HG03039 (cell line): ENCODE measurements around the gene PDE7B.

Source experiments
- ATAC-seq: cut with Tn5 transposase; IDR thresholded peaks from one replicate; pipeline ENCODE4 v1.9.1; 2021; ENCODE audit warnings: mild to moderate bottlenecking, moderate library complexity; ENCODE audit not compliant: unreplicated experiment

PDE7B gene

GRCh38 chr6:136173519-136174507 is 322.3 kb downstream of the PDE7B start:
- no peak for ATAC-seq

GRCh38 chr6:136174510-136174909 is 323.0 kb downstream of the PDE7B start:
- no peak for ATAC-seq

GRCh38 chr6:136175873-136176272 is 324.4 kb downstream of the PDE7B start:
- no peak for ATAC-seq

DNA sequence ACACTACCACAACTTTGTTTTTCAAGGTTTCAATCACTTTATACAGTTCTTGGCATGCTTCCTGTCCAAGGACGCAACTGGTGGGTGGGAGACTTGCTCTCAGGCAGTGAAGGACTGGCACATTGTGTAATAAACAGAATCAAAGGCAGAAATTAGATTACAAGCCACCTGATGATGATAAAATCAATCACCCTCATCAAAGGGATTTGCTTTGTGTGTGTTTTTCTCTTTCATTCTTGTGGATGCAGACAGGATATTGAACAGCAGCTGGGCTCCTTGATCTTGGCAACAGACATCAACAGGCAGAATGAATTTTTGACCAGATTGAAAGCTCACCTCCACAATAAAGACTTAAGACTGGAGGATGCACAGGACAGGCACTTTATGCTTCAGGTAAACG is 327.2 kb downstream of the PDE7B start:
- no peak for ATAC-seq

GRCh38 chr6:136180704-136181511 is 329.4 kb downstream of the PDE7B start:
- no peak for ATAC-seq

- no peak for ATAC-seq
These were observed 330.0 kb downstream of the PDE7B start for GRCh38 chr6:136181512-136181833.

DNA sequence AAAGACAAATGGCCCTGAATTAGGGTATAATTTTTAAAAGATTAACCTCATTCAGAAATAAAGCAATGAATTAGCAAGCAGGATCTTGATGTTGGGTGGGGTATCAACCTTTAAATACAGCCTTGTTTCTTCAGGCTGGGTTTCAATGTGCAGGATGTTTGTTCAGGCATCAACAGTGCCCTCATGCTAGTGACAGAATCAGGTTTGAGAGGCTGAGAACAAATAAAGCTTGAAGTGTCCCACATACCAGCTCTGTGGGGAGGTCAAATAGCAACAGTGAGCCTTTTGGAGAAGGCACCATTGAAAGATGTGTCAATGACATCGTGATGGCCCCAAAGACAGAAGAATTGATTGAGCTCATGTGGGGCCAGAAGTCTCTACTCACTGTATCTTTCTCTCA is 330.4 kb downstream of the PDE7B start:
- no peak for ATAC-seq

- no peak for ATAC-seq
These were observed 333.2 kb downstream of the PDE7B start for GRCh38 chr6:136184738-136185137.

GRCh38 chr6:136186363-136186762 is 334.9 kb downstream of the PDE7B start:
- no peak for ATAC-seq

DNA sequence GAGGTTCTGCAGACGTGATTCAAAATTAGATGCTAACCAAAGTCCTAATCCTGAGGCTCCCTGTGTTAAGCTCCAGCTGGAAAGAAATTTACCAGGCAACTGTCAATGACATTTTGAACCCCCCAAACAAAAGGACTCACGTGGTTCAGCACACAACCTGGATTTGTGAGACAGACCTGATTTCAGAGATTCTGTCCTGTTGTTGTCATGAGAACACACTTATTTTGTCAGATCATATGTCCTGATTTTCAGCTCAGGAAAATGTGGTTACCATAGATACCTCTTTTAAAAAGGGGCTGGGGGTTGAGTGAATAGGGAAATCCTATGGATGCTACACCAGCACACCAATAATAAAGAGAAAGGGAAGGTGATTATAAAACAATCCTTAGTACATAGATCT is 337.0 kb downstream of the PDE7B start:
- ATAC-seq: no peak

DNA sequence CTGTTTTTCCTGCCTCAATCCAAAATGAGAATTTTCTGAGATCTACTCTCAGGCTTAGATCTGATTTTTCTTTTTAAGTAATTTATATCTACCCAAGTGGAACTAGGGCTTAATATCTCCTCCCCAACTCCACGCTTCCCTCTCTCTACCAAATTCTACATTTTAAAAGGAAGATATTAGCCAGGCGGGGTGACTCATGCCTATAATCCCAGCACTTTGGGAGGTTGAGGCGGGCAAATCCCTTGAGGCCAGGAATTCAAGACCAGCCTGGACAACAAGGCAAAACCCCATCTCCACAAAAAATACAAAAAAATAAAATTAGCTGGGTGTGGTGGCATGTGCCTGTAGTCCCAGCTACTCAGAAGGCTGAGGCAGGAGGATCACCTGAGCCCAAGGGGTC is 337.6 kb downstream of the PDE7B start:
- no peak for ATAC-seq

DNA sequence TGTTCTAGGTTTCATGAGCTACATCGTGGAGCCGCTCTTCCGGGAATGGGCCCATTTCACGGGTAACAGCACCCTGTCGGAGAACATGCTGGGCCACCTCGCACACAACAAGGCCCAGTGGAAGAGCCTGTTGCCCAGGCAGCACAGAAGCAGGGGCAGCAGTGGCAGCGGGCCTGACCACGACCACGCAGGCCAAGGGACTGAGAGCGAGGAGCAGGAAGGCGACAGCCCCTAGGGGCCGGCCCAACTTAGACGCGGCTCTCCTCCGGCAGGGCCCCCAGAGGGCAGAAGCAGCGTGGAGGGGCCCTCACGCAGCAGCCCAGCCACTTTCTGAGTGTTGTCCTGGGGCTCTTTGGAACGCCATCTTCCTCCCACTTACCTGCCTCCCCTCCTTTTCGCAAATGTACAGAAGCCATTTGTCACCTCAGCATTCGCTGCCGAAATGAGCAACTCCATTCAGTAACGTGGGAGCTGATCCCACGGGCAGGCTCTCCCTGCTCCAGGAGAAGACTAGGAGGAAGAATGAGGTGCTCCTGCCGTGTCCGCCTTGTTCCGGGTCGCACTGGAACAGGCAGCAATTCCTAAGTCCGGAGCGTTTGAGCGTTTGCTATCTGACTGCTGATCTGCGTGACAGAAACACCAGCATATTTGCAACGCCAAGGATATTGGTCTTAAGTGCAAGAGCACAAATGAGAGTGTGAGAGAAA is 340.3 kb downstream of the PDE7B start:
- no peak for ATAC-seq

DNA sequence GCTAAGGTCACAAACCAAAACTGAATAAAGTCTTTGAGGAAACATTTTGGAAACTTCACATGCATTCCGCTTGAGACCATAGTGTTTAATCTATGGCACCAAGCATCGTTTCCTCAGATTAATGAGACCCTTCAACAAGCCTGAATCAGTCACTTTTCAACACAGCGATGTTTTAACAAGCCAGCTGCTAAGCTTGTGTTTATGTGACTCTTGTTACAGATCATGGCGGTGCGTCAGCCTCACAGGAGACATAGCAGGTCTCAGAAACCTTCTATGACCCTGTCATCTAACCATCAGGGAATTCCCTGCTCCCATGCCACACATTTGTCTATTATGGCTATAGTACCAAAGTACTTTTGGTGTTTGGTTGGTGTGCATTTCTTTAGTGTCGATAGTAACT is 341.4 kb downstream of the PDE7B start:
- ATAC-seq: no peak

DNA sequence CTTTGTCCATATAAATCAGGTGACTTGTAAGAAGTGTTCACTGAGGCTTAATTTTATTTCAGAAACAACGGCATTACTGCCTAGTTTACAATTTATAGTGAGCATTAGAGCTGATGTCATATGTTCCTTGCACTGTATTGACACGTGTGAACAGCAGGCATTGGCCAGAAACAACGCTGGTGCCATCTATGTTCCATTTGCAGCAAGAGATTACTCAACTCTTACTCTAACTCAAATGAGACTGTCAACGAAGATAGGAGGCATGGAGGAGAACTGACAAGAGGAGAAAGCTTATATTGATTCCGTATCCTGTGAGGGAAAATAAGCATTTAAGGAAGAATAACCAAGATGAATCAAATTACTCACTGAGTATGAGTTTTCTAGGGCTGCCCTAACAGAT is 350.2 kb downstream of the PDE7B start:
- ATAC-seq: no peak

DNA sequence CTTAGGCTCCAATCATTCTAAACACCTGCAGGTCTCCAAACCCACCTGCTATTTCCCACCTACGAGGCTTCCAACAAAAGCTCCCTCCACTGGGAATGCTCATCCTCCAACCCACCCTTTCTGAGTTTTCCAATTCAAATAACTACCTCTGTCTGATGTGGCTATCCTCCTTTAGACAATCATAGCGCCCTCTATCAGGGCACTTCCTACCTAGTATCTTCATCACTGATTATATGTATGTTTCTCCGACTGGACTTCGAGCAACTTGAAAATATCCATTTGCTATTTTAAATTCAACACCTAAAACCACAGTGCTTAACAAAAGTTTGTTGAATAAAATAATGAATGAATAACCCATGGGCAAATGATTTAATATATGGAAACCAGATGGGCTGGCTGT is 357.3 kb downstream of the PDE7B start:
- no peak for ATAC-seq

GRCh38 chr6:136209496-136209895 is 358.0 kb downstream of the PDE7B start:
- no peak for ATAC-seq

DNA sequence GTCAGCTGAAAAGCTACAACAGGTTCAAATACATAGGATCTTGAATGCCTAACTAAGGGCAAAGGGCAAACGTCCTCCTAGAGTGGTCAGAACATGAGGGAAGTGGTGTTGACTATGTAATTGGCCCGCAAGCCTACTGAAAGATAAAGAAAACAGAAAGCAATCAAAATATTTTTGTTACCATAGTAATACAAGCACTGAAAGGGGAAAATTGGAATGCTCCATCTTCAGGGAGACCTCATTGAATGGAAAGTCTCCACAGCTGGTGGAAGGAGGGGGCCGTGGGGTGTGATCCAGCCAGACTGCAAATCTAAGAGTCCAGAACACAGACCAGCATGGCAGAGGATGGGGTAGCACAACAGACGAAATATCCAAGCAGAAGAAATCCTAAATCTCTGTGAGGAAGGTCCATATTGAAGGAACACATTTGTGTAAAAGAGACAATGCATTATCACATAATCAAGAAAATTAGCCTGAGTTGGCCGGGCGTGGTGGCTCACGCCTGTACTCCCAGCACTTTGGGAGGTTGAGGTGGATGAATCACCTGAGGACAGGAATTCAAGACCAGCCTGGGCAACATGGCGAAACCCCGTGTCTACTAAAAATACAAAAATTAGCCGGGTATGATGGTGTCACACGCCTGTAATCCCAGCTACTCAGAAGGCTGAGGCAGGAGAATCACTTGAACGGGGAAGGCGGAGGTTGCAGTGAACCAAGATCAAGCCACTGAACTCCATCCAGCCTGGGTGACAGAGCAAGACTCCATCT is 359.1 kb downstream of the PDE7B start:
- no peak for ATAC-seq

GRCh38 chr6:136212608-136213007 is 361.1 kb downstream of the PDE7B start:
- ATAC-seq: no peak

DNA sequence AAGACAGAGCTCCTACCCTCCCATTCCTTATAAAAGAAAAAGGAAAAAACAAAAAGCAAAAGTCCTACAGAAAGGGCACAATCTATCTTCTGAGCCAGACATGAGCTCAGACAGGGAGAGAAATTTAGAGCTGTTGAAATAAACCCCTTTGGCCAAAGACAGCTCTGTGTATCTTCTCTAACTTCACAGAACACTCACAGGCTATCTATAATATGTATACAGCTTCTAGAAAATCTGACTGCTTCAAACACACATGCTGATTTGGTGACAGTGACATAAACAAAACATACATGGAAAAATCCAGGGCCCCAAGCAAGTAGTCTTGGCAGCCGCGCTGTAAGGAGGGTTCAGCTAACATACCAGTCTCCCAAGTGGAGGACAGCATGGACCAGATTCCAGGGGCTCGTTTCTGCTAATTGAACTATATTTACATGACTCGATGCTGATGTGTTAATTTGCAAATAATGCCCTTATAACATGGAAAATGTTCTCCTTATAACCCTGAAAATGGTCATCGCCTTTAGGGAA is 361.6 kb downstream of the PDE7B start:
- no peak for ATAC-seq

DNA sequence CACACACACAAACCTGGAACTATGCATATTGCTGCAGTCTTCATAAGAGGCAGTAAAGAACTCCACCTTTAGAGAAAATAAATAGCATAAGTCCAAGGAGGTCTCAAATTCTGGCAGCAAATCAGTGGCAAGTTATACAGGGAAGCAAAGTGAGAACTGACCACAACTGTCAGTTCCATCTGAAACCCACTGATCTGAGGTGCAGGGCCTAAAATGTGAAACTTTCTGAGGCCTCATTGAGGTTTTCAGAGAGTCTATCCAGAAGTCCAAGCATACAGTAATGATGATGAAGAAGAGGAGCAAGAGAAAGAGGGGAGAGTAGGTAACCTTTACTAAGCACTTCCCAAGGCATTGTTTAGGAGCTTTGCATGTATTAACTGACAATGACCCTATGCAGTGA is 362.4 kb downstream of the PDE7B start:
- ATAC-seq: no peak
